A549 (cell line): ENCODE data around the gene ALPI. TPM values are rescaled to one million over a fixed set of nuclear protein-coding genes. Genes with fewer than 3 reads are reported as not detected.
"Not testable (repeated sequence)": the region's sequence is repeated elsewhere in the genome, so short reads cannot be mapped to it uniquely, and the experiment has no call there.

Experiments used
- ATAC-seq, 2 experiments: fragments of 200-7000 bp in 1 of 2; fragments of >200 bp in 1 of 2; cut with Nextera tagmentation in 1 of 2; cut with Tn5 transposase in 1 of 2; 3 replicates each; pipeline versions ENCODE4 v1.8.0 to v1.9.1; 2018 to 2020; ENCODE audit warnings: mild to moderate bottlenecking in 1 of 2, moderate library complexity in 1 of 2
- CTCF ChIA-PET: fragments of 300-600 bp; sonication (Branson Sonifier 250); formaldehyde crosslinking; extraction: SDS; loops from one replicate; lab custom pipeline; 2021; ENCODE audit warnings: antibody characterized with exemption, inconsistent platforms; lab: Yijun Ruan, JAX
- POLR2A ChIA-PET: fragments of 350-600 bp; formaldehyde crosslinking; extraction: SDS; loops from one replicate; lab custom pipeline; 2021; ENCODE audit warnings: antibody characterized with exemption, inconsistent platforms; lab: Yijun Ruan, JAX
- DNase-seq, 2 experiments: peaks; one replicate each; pipeline versions ENCODE4 v3.0.0 to v3.0.0-alpha.2; 2011 to 2016; ENCODE audit warnings: low read depth in 1 of 2, low spot score in 1 of 2
- FAIRE-seq: peaks from 2 replicates; lab custom pipeline; 2011; peaks lifted over from hg19 to GRCh38; lab: Jason Lieb, UNC
- H3K27ac ChIP-seq, 2 experiments: fragments of >200 bp; sonication (Bioruptor Twin); formaldehyde crosslinking; 3 replicates each; pipeline ENCODE4 v1.5.1; 2016 to 2017
- H3K4me1 ChIP-seq: fragments of >200 bp; sonication (Bioruptor Twin); formaldehyde crosslinking; 3 replicates; pipeline ENCODE4 v1.6.1; 2016
- H3K4me2 ChIP-seq: fragments of >200 bp; sonication (Bioruptor Twin); formaldehyde crosslinking; 3 replicates; pipeline ENCODE4 v1.6.1; 2016
- H3K4me3 ChIP-seq: fragments of >200 bp; sonication (Bioruptor Twin); formaldehyde crosslinking; 3 replicates; pipeline ENCODE4 v1.5.1; 2016
- H3K9me3 ChIP-seq: fragments of >200 bp; sonication (Bioruptor Twin); formaldehyde crosslinking; 3 replicates; pipeline ENCODE4 v1.6.1; 2016
- ATOH8 ChIP-seq: fragments of 250-450 bp; sonication (Bioruptor Pico); IDR thresholded peaks from 2 replicates; pipeline ENCODE4 v1.5.0; 2020; ENCODE audit warnings: low read depth, mild to moderate bottlenecking, moderate library complexity
- CBX2 ChIP-seq: fragments of 200-600 bp; sonication (generic); IDR thresholded peaks from 2 replicates; pipeline ENCODE4 v1.6.1; 2016; ENCODE audit warnings: low read depth, mild to moderate bottlenecking, borderline replicate concordance
- CBX8 ChIP-seq: fragments of 200-600 bp; sonication (generic); IDR thresholded peaks from 2 replicates; pipeline ENCODE4 v1.6.1; 2016
- CEBPB ChIP-seq, 2 experiments: fragments of >200 bp in 1 of 2; sonication (Bioruptor Twin) in 1 of 2; formaldehyde crosslinking in 1 of 2; IDR thresholded peaks; 2 replicates each; pipeline ENCODE4 v1.6.1; 2012 to 2016
- CHD4 ChIP-seq: fragments of 200-600 bp; sonication (generic); IDR thresholded peaks from 2 replicates; pipeline ENCODE4 v1.6.1; 2016; ENCODE audit warnings: antibody characterized with exemption, mild to moderate bottlenecking, borderline replicate concordance
- EHF ChIP-seq: fragments of 250-450 bp; sonication (Bioruptor Pico); IDR thresholded peaks from 2 replicates; pipeline ENCODE4 v1.5.0; 2020; ENCODE audit warnings: mild to moderate bottlenecking
- EHMT2 ChIP-seq: fragments of 200-600 bp; sonication (generic); IDR thresholded peaks from 2 replicates; pipeline ENCODE4 v1.6.1; 2016; ENCODE audit warnings: antibody characterized with exemption, low read depth, mild to moderate bottlenecking, moderate library complexity
- FOSL2 ChIP-seq, 2 experiments: fragments of 450-650 bp in 1 of 2; fragments of >200 bp in 1 of 2; sonication (Bioruptor Twin) in 1 of 2; formaldehyde crosslinking; IDR thresholded peaks; 2 replicates each; pipeline versions ENCODE4 v1.5.0 to v1.6.1; 2016 to 2020; ENCODE audit warnings: mild to moderate bottlenecking in 1 of 2, moderate library complexity in 1 of 2
- FOXS1 ChIP-seq: fragments of 250-450 bp; sonication (Bioruptor Pico); IDR thresholded peaks from 2 replicates; pipeline ENCODE4 v1.5.0; 2020; ENCODE audit warnings: mild to moderate bottlenecking, moderate library complexity
- GATA3 ChIP-seq: IDR thresholded peaks from 2 replicates; pipeline ENCODE4 v1.6.1; 2012; ENCODE audit warnings: borderline replicate concordance
- HDAC2 ChIP-seq: fragments of 200-600 bp; sonication (generic); IDR thresholded peaks from 2 replicates; pipeline ENCODE4 v1.6.1; 2016
- HEYL ChIP-seq: fragments of 250-450 bp; sonication (Bioruptor Pico); IDR thresholded peaks from 2 replicates; pipeline ENCODE4 v1.8.0; 2021; ENCODE audit warnings: mild to moderate bottlenecking, moderate library complexity
- HOXA7 ChIP-seq: fragments of 250-450 bp; sonication (Bioruptor Pico); IDR thresholded peaks from 2 replicates; pipeline ENCODE4 v1.5.0; 2020; ENCODE audit warnings: mild to moderate bottlenecking, moderate library complexity
- HOXB5 ChIP-seq: fragments of 250-450 bp; sonication (Bioruptor Pico); IDR thresholded peaks from 2 replicates; pipeline ENCODE4 v1.5.0; 2020; ENCODE audit warnings: mild to moderate bottlenecking, moderate library complexity
- KDM5A ChIP-seq: fragments of 200-600 bp; sonication (generic); IDR thresholded peaks from 2 replicates; pipeline ENCODE4 v1.6.1; 2016; ENCODE audit warnings: antibody characterized with exemption, mild to moderate bottlenecking
- MAFK ChIP-seq: fragments of 450-650 bp; IDR thresholded peaks from 2 replicates; pipeline ENCODE4 v1.6.1; 2014; ENCODE audit not compliant: partially characterized antibody
- NFE2L2 ChIP-seq: fragments of 150-350 bp; conservative IDR thresholded peaks from 2 replicates; pipeline ENCODE4 v1.6.1; 2014; ENCODE audit warnings: low read length
- PHF8 ChIP-seq: fragments of 200-600 bp; sonication (generic); IDR thresholded peaks from 2 replicates; pipeline ENCODE4 v1.6.1; 2016; ENCODE audit warnings: low read depth, mild to moderate bottlenecking, antibody characterized with exemption, moderate library complexity, borderline replicate concordance
- POLR2A ChIP-seq: IDR thresholded peaks from 2 replicates; pipeline ENCODE4 v1.6.1; 2012; ENCODE audit warnings: mild to moderate bottlenecking, low read length
- POLR2AphosphoS2 ChIP-seq: conservative IDR thresholded peaks from 2 replicates; pipeline ENCODE4 v1.6.1; 2012; ENCODE audit warnings: low read length, improper control_type of control experiment, inconsistent platforms
- RARB ChIP-seq: fragments of 250-450 bp; sonication (Bioruptor Pico); IDR thresholded peaks from 2 replicates; pipeline ENCODE4 v1.8.0; 2021; ENCODE audit warnings: mild to moderate bottlenecking, moderate library complexity
- RCOR1 ChIP-seq: fragments of 150-350 bp; IDR thresholded peaks from 2 replicates; pipeline ENCODE4 v1.6.1; 2014; ENCODE audit warnings: antibody characterized with exemption, low read length, low read depth
- RFX5 ChIP-seq: fragments of 450-650 bp; IDR thresholded peaks from 2 replicates; pipeline ENCODE4 v1.7.1; 2014; ENCODE audit warnings: antibody characterized with exemption, mild to moderate bottlenecking, moderate library complexity
- RNF2 ChIP-seq: fragments of 200-600 bp; sonication (generic); IDR thresholded peaks from 2 replicates; pipeline ENCODE4 v1.6.1; 2016; ENCODE audit warnings: low read depth, mild to moderate bottlenecking, antibody characterized with exemption, moderate library complexity, borderline replicate concordance
- SREBF2 ChIP-seq: fragments of 450-650 bp; IDR thresholded peaks from 2 replicates; pipeline ENCODE4 v1.6.1; 2014; ENCODE audit warnings: mild to moderate bottlenecking, moderate library complexity
- TP53 ChIP-seq: fragments of 250-450 bp; sonication (Bioruptor Pico); IDR thresholded peaks from 2 replicates; pipeline ENCODE4 v1.5.0; 2021; ENCODE audit warnings: mild to moderate bottlenecking, moderate library complexity
- ZNF302 ChIP-seq: fragments of 250-450 bp; sonication (Bioruptor Pico); IDR thresholded peaks from 2 replicates; pipeline ENCODE4 v1.9.0; 2021; ENCODE audit warnings: inconsistent platforms, mild to moderate bottlenecking, moderate library complexity
- ZSCAN20 ChIP-seq: fragments of 250-450 bp; sonication (Bioruptor Pico); IDR thresholded peaks from 2 replicates; pipeline ENCODE4 v1.8.0; 2022; ENCODE audit warnings: mild to moderate bottlenecking, moderate library complexity
- WGBS: methylation state at CpG from one replicate; pipeline ENCODE4 v1.1.6; 2017; ENCODE audit errors: missing lambda C conversion rate; 5-methylcytosine and 5-hydroxymethylcytosine counted together
- polyA plus RNA-seq, 4 experiments: library from polyadenylated mRNA; depleted of rRNA in 3 of 4; stranded (reverse); fragments of >200 nt; fragmentation: RNase III in 1 of 4; extraction: RNeasy Plus Mini Kit Qiagen cat#74134 plus additional on column Dnase treatment in 1 of 4; gene quantifications; 2 replicates in 3 of 4; 3 replicates in 1 of 4; pipeline ENCODE4 v1.2.3, GENCODE V29; 2011 to 2017
- TF ChIP-seq, protein P1 (sequence below): IDR thresholded peaks from 2 replicates; pipeline ENCODE4 v1.6.1; 2012
- TF ChIP-seq, protein P2 (sequence below): fragments of 250-450 bp; sonication (Bioruptor Pico); IDR thresholded peaks from 2 replicates; pipeline ENCODE4 v1.5.0; 2021; ENCODE audit warnings: mild to moderate bottlenecking, moderate library complexity, borderline replicate concordance

ALPI gene
- polyA plus RNA-seq, 2 of the 4 experiments (the other 2 are of a cell fraction), result 0.05 TPM; not detected in 1

DNA sequence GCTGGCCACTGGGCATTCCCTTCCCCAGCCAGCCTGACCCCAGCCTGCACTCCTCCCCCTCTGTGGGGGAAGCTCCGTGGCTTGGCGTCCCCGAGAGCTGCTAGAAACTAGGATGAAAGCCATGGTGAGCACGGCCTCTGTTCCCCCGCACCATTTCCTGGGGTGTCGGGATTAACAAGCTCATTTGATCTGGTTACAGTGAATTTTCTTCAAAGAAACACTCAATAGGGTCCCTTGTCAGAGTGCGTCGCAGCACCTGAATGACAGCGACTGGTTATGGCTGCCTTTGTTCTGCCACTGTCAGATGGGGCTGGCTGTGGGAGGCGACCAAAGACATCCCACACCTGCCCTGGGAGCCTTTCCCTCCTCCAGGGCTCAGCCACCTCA is 7.7 kb upstream of the ALPI start:
- TF ChIP-seq ZNF302 (CRISPR knock-in tag), result no peak
- TF ChIP-seq PHF8, result no peak
- TF ChIP-seq RCOR1, result no peak
- no peak for TF ChIP-seq HOXA7 (CRISPR knock-in tag)
- no peak for TF ChIP-seq HDAC2
- H3K4me3 ChIP-seq, result no peak overlapping the region
- ChIA-PET CTCF (interaction anchor here (0.6 to 5.9 kb wide), 8 partner anchors 10 to 548 kb away, joined by 4 to 107 read pairs (median 5); partner anchors contain the start of gene PRSS56), POLR2A (no interaction called here)
- H3K27ac ChIP-seq, result no peak overlapping the region
- WGBS, result 74% methylated on average over 6 of the region's 10 CpGs
- no peaks in the 10 kb centered on the region for H3K9me3 ChIP-seq
- H3K4me2 ChIP-seq, result no peak overlapping the region
- ATAC-seq, result no peak
- no peak for FAIRE-seq
- H3K4me1 ChIP-seq, result peaks cover 8% of the 10 kb centered on the region
- no peak for DNase-seq

DNA sequence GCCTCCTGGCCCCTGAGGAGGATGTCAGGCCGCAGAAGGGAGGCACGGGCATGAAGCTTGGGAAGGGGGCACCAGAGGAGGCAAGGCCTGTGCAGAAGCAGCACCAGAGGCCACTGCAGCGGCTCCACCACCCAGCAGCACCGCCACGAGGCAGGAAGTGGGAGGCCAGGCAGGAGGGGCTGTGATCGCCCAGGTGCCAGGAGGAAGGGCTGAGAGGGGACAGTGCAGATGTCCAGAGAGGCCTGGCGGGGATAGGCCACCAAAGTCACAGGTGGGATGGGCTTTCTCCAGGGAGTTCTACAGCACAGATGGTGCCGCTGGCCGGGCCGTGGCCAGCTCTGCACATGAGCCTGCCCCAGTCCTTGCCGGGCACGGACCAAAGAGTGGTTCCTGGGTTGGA is 6.0 kb upstream of the ALPI start:
- WGBS, result 86% methylated on average over 8 of the region's 12 CpGs
- no peak overlapping the region for H3K4me2 ChIP-seq
- ATAC-seq (peak in 1 of 2 experiments; percentile 24; a peak in 1 of 6 replicates), FAIRE-seq (no peak), DNase-seq (no peak)
- no peaks in the 10 kb centered on the region for H3K4me1 ChIP-seq
- ChIA-PET CTCF (interaction anchor here (0.9 to 5.9 kb wide), 2 partner anchors 9 to 71 kb away, joined by 3 to 107 read pairs; partner anchors contain the start of gene PRSS56), POLR2A (no interaction called here)
- TF ChIP-seq FOSL2 (IDR thresholded peaks at IDR 0.05), result no peak
- TF ChIP-seq FOSL2 (CRISPR knock-in tag; IDR thresholded peaks at IDR 0.05), result no peak
- TF ChIP-seq CBX8, result no peak
- no peak for TF ChIP-seq POLR2AphosphoS2
- no peak for TF ChIP-seq RCOR1
- TF ChIP-seq RFX5, result no peak
- TF ChIP-seq ZNF302 (CRISPR knock-in tag), result no peak
- TF ChIP-seq RNF2, result no peak
- no peak for TF ChIP-seq GATA3
- no peak for TF ChIP-seq PHF8
- TF ChIP-seq RARB, result no peak
- no peak for TF ChIP-seq EHF
- TF ChIP-seq, protein P1, sequence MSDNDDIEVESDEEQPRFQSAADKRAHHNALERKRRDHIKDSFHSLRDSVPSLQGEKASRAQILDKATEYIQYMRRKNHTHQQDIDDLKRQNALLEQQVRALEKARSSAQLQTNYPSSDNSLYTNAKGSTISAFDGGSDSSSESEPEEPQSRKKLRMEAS, result no peak
- no peak for TF ChIP-seq TP53 (CRISPR knock-in tag)
- H3K27ac ChIP-seq, result no peak overlapping the region
- H3K9me3 ChIP-seq, result no peaks in the 10 kb centered on the region
- no peak overlapping the region for H3K4me3 ChIP-seq

GRCh38 chr2:232451645-232452044 is 4.3 kb upstream of the ALPI start:
- H3K4me3 ChIP-seq, H3K4me2 ChIP-seq, FAIRE-seq, H3K9me3 ChIP-seq, POLR2A ChIA-PET, H3K27ac ChIP-seq, DNase-seq, H3K4me1 ChIP-seq, ATAC-seq: not testable (repeated sequence)
- CTCF ChIA-PET, result interaction anchor here (1.3 to 5.9 kb wide), 3 partner anchors 13 to 70 kb away, joined by 5 to 107 read pairs (median 18); partner anchors contain the start of gene PRSS56
- WGBS, result 64% methylated on average over 3 of the region's 3 CpGs

DNA sequence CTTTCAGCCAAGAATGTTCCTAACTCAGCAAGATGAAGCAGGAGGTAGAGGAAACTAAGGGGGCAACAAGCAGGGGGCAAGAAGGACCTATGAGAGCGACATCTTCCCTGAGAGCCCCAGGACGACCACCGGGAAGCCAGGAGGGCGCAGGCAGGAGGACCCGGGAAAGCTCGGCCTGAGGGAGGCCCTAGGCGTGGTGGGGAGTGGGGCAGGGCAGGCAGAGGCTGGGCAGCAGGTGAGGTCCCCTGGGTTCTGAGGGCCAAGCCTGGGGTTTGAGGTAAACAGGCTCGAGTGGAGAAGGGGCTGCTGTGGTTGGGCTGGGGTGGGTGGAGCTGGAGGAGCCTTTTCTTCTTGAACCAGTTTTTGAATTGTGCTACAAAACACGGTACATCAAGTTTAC is 1.3 kb upstream of the ALPI start:
- H3K9me3 ChIP-seq, result no peaks in the 10 kb centered on the region
- POLR2A ChIA-PET, result no interaction called here
- TF ChIP-seq ATOH8 (no peak), RARB (no peak), EHMT2 (no peak), FOSL2 (IDR thresholded peaks at IDR 0.05) (no peak), FOSL2 (CRISPR knock-in tag; IDR thresholded peaks at IDR 0.05) (no peak), ZSCAN20 (no peak), FOXS1 (no peak), KDM5A (no peak), RNF2 (no peak), HOXB5 (CRISPR knock-in tag) (no peak), HEYL (no peak), SREBF2 (no peak), CBX2 (no peak), POLR2A (no peak), MAFK (no peak), CEBPB (IDR thresholded peaks at IDR 0.05) (no peak), CHD4 (no peak), NFE2L2 (no peak), HDAC2 (no peak)
- TF ChIP-seq, protein P2, sequence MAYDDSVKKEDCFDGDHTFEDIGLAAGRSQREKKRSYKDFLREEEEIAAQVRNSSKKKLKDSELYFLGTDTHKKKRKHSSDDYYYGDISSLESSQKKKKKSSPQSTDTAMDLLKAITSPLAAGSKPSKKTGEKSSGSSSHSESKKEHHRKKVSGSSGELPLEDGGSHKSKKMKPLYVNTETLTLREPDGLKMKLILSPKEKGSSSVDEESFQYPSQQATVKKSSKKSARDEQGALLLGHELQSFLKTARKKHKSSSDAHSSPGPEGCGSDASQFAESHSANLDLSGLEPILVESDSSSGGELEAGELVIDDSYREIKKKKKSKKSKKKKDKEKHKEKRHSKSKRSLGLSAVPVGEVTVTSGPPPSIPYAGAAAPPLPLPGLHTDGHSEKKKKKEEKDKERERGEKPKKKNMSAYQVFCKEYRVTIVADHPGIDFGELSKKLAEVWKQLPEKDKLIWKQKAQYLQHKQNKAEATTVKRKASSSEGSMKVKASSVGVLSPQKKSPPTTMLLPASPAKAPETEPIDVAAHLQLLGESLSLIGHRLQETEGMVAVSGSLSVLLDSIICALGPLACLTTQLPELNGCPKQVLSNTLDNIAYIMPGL (CRISPR knock-in tag), result no peak
- TF ChIP-seq, all 56 proteins: peak for 0
- H3K4me1 ChIP-seq, result no peaks in the 10 kb centered on the region
- no peak overlapping the region for H3K4me3 ChIP-seq
- DNase-seq (no peak), ATAC-seq (no peak), FAIRE-seq (no peak)
- 55% methylated on average over 9 of the region's 9 CpGs for WGBS
- CTCF ChIA-PET, result interaction anchor here (0.9 to 3.9 kb wide), 3 partner anchors 8 to 67 kb away, joined by 3 to 18 read pairs (median 4); partner anchors contain the start of gene PRSS56
- no peak overlapping the region for H3K4me2 ChIP-seq
- H3K27ac ChIP-seq, result no peak overlapping the region
